GM21723 (cell line): ENCODE measurements around the gene CNIH3.

Experiments
- ATAC-seq: cut with Tn5 transposase; IDR thresholded peaks from one replicate; pipeline ENCODE4 v1.9.1; 2021; ENCODE audit warnings: mild to moderate bottlenecking, moderate library complexity; ENCODE audit not compliant: unreplicated experiment

The CNIH3 gene

GRCh38 chr1:224714553-224714952, 98.4 kb downstream of the CNIH3 start:
- ATAC-seq = no peak

GRCh38 chr1:224718470-224719053, 102.4 kb downstream of the CNIH3 start:
- ATAC-seq = no peak

- no peak for ATAC-seq
These were observed 103.6 kb downstream of the CNIH3 start for GRCh38 chr1:224719716-224720115.

- ATAC-seq = no peak
These were observed 104.1 kb downstream of the CNIH3 start for GRCh38 chr1:224720216-224720615.

- no peak for ATAC-seq
These were observed 104.9 kb downstream of the CNIH3 start for GRCh38 chr1:224721000-224721399.

- no peak for ATAC-seq
These were observed 106.7 kb downstream of the CNIH3 start for GRCh38 chr1:224722838-224723237.

GRCh38 chr1:224724566-224724965, 108.4 kb downstream of the CNIH3 start:
- no peak for ATAC-seq

- ATAC-seq = no peak
These were observed 110.5 kb downstream of the CNIH3 start for GRCh38 chr1:224726441-224727182.

- no peak for ATAC-seq
These were observed 111.5 kb downstream of the CNIH3 start for GRCh38 chr1:224727351-224728289.

- no peak for ATAC-seq
These were observed 114.4 kb downstream of the CNIH3 start for GRCh38 chr1:224730540-224730939.

- no peak for ATAC-seq
These were observed 114.8 kb downstream of the CNIH3 start for GRCh38 chr1:224730965-224731364.

GRCh38 chr1:224731633-224732032, 115.5 kb downstream of the CNIH3 start:
- ATAC-seq = no peak

- ATAC-seq = no peak
These were observed 116.4 kb downstream of the CNIH3 start for GRCh38 chr1:224732377-224733026.

- ATAC-seq = peak; percentile 69
These were observed 117.2 kb downstream of the CNIH3 start for GRCh38 chr1:224733027-224733911.

GRCh38 chr1:224734261-224734935, 118.3 kb downstream of the CNIH3 start:
- ATAC-seq = no peak

GRCh38 chr1:224735159-224735558, 119.0 kb downstream of the CNIH3 start:
- ATAC-seq = no peak

- peak; percentile 53 for ATAC-seq
These were observed 120.7 kb downstream of the CNIH3 start for GRCh38 chr1:224736619-224737352.

- no peak for ATAC-seq
These were observed 121.2 kb downstream of the CNIH3 start for GRCh38 chr1:224737353-224737727.
